Subcutaneous adipose tissue (tissue), 4 donors: ENCODE results near the gene NF2. TPM values are rescaled to one million over a fixed set of nuclear protein-coding genes. Genes with fewer than 3 reads are reported as not detected.

Experiments
- total RNA-seq, 4 donors: library from RNA; depleted of rRNA; stranded (reverse); fragments of >200 nt; gene quantifications; one replicate each; pipeline ENCODE4 v1.1.0, GENCODE V29; 2016
- TF ChIP-seq, protein P1 (sequence below): fragments of 450-650 bp; IDR thresholded peaks from one replicate; pipeline ENCODE4 v1.5.1; 2016; ENCODE audit warnings: low read depth, mild to moderate bottlenecking, control low read depth, antibody characterized with exemption, moderate library complexity

The NF2 gene
- total RNA-seq, 4 donors from 2014 or later: 18.9 to 28.6 (median 20.7) TPM

DNA sequence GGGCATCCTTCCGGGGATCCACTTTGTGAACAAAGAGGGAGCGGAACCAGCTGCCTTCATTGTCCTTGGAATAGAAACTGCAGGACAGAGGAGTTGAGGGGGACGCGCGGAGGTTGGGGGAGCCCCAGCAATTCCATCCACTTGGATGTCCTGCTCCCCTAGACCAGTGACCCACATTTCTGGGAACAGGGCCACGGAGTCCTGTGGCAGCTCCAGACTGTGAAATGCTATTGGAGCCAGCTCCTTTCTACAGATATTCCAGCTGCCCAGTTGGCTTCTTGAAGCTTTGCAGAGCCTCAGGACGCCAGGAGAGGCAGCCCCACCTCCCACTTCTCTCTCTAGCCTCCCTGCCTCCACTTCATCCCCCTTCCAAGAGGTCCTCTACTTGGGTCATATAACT, 33.0 kb upstream of the NF2 start:
- TF ChIP-seq, protein P1, sequence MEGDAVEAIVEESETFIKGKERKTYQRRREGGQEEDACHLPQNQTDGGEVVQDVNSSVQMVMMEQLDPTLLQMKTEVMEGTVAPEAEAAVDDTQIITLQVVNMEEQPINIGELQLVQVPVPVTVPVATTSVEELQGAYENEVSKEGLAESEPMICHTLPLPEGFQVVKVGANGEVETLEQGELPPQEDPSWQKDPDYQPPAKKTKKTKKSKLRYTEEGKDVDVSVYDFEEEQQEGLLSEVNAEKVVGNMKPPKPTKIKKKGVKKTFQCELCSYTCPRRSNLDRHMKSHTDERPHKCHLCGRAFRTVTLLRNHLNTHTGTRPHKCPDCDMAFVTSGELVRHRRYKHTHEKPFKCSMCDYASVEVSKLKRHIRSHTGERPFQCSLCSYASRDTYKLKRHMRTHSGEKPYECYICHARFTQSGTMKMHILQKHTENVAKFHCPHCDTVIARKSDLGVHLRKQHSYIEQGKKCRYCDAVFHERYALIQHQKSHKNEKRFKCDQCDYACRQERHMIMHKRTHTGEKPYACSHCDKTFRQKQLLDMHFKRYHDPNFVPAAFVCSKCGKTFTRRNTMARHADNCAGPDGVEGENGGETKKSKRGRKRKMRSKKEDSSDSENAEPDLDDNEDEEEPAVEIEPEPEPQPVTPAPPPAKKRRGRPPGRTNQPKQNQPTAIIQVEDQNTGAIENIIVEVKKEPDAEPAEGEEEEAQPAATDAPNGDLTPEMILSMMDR: no peak

DNA sequence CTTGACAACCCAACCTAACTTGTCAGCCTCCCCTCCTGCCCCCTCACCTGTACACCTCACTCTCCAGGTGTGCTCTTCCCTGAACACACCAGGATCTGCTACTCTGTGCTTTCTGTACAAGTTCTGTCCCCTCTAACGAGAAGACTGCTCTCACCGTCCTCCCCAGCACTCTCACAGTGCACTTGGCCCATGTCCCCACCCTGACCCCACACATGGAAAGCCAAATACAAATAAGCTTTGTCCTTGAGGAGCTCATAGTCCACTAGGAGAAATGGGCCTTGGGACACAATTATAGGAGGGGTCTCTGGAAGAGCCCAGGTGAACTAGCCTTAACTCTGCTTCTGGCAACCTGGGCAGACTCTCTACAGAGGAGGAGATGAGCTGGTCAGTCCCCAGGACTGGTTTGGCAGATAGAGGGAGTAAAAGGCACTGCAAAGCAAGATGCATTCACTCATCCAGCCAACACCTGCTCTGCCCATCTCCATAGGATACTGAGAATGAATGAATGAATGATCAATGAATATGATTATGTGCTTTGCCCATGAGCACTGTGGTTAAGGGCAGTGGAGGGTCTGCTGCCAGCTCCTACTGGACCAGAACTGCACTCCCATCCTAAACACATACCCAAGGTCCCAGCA, 32.4 kb upstream of the NF2 start:
- TF ChIP-seq, protein P1: no peak

DNA sequence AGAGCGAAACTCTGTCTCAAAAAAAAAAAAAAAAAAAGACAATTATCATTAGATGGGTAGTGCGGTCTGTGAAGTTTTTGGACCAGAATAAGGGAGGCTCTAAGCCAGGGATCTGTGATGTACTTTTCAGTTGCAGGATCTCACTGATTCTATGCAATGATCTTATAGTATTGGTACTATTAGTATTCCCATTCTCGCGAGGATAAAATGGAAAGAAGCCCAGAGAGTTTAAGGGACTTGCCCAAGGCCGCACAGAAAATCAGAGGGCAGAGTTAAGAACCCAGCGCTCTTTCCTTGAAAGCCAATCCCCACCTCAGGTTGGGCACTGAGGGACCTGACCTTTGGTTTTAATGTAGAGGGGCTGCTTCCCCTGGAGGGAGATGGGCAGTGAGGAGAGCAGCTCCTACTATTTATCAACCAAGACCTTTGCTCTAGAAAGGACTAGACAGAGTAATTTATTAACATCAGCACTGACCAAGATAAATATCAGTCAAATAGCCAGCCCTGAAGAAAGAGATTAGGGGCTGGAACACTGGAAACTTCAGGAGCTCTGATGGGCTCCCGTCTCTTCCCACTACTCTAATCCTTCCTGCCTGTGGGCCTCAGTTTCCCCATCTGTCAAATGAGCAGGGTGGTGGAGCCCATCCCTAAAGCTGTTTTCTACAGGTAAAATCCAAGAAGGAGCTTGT, 28.5 kb upstream of the NF2 start:
- TF ChIP-seq, protein P1: no peak

DNA sequence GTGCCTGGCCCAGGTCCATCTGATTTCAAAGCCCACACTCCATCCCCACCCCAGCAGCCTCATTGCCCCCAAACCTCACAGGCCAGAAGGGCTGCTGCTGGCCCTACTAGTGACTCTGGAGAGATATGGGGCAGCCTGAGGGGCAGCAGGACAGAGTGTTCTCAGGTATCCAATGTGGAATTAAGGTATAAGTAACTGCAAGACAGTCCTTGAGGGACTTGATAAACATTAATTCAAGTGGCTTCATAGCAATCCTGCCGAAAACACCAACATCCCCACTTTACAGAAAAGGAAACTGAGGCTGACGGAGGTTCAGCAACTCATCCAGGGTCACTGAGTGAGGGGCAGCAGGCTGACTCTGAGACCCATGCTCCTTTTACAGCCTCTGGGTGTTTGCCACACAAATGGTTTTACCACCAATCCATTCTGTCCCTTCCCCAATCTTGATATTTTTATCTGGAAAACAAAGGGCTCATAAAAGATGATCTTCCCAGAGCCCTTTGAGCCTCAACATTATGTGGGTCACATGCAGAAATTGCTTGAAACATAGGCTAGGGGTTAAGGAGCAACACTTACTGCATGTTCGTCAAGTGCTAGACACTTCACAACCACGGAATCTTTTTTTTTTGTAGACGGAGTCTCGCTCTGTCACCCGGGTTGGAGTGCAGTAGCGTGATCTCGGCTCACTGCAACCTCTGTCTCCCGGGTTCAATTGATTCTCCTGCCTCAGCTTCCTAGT, 24.8 kb upstream of the NF2 start:
- TF ChIP-seq, protein P1: no peak

GRCh38 chr22:29580200-29580810, 23.1 kb upstream of the NF2 start:
- TF ChIP-seq, protein P1: no peak

DNA sequence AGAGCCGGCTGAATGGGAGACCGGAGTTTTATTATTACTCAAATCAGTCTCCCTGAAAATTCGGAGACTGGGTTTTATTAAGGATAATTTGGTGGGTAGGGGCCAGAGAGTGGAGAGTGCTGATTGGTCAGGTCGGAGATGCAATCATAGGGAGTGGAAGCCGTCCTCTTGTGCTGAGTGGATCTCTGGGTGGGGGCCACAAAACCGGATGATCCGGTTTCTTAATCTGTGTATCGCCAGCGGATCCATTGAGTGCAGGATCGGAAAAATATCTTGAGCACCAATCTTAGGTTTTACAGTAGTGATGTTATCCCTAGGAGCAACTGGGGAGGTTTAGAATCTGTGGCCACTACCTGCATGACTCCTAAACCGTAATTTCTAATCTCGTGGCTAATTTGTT, 21.6 kb upstream of the NF2 start:
- TF ChIP-seq, protein P1: no peak

DNA sequence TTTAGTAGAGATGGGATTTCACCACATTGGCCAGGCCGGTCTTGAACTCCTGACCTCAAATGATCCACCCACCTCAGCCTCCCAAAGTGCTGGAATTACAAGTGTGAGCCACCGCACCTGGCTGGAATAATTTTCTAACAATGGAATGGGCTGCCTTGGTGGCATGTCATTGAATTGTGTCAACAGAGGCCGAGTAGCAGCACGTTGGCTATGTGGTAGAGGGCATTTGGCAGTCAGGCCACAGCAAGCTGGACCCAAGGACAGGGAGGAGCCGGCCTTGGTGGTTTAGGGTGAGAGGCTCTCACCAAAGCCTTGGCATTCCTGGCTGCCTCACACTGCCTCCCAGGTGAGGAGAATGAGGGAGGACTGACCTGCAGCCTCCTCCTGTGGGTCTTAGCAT, 18.5 kb upstream of the NF2 start:
- TF ChIP-seq, protein P1: no peak
